ENCODE measurements around the gene PRUNE2. TPM values are rescaled to one million over a fixed set of nuclear protein-coding genes. Genes with fewer than 3 reads are reported as not detected.
"Not testable (repeated sequence)": the region's sequence is repeated elsewhere in the genome, so short reads cannot be mapped to it uniquely, and the experiment has no call there.

The PRUNE2 gene
- total RNA-seq, 2 donors from 2014 or later, result 12.1 to 90.0 TPM

- Histone ChIP-seq H3K27me3 (no peaks in the 10 kb centered on the region), H3K27ac (no peak overlapping the region), H3K36me3 (no peaks in the 10 kb centered on the region), H3K9ac (ENCODE audit: low read depth in 2 of 2, low read length in 2 of 2) (no peak overlapping the region), H3K4me3 (no peak overlapping the region), H3K4me1 (no peaks in the 10 kb centered on the region), H3K9me3 (no peaks in the 10 kb centered on the region)
- TF ChIP-seq CTCF (IDR thresholded peaks at IDR 0.05), result no peak
- intact Hi-C loops (cut with DNase I), result no loop called here
- no peak for DNase-seq
Observed at GRCh38 chr9:76743931-76744330, 162.0 kb downstream of the PRUNE2 start.

- H3K36me3 ChIP-seq; DNase-seq; H3K9me3 ChIP-seq; intact Hi-C loops (cut with DNase I); H3K4me3 ChIP-seq; H3K27me3 ChIP-seq; H3K9ac ChIP-seq (ENCODE audit: low read depth in 2 of 2, low read length in 2 of 2); H3K4me1 ChIP-seq; H3K27ac ChIP-seq: not testable (repeated sequence)
Observed at GRCh38 chr9:76742890-76743289, 163.0 kb downstream of the PRUNE2 start.

GRCh38 chr9:76741524-76741923 is 164.4 kb downstream of the PRUNE2 start:
- Histone ChIP-seq H3K4me3 (no peak overlapping the region), H3K9ac (ENCODE audit: low read depth in 2 of 2, low read length in 2 of 2) (no peak overlapping the region), H3K27me3 (no peaks in the 10 kb centered on the region), H3K27ac (no peak overlapping the region), H3K9me3 (no peaks in the 10 kb centered on the region), H3K4me1 (no peaks in the 10 kb centered on the region), H3K36me3 (no peaks in the 10 kb centered on the region)
- no peak for TF ChIP-seq CTCF (IDR thresholded peaks at IDR 0.05)
- DNase-seq, result no peak
- intact Hi-C loops (cut with DNase I), result no loop called here

- no peaks in the 10 kb centered on the region for H3K4me1 ChIP-seq
- no peak for DNase-seq
- no peak for TF ChIP-seq CTCF (IDR thresholded peaks at IDR 0.05)
- no peaks in the 10 kb centered on the region for H3K36me3 ChIP-seq
- no peak overlapping the region for H3K9ac ChIP-seq (ENCODE audit: low read depth in 2 of 2, low read length in 2 of 2)
- H3K9me3 ChIP-seq, result no peaks in the 10 kb centered on the region
- intact Hi-C loops (cut with DNase I), result no loop called here
- H3K27ac ChIP-seq, result no peak overlapping the region
- no peak overlapping the region for H3K4me3 ChIP-seq
- H3K27me3 ChIP-seq, result no peaks in the 10 kb centered on the region
Observed at GRCh38 chr9:76738402-76738801, 167.5 kb downstream of the PRUNE2 start.

- intact Hi-C loops (cut with DNase I), result no loop called here
- no peaks in the 10 kb centered on the region for H3K4me1 ChIP-seq
- DNase-seq, result no peak
- no peak for TF ChIP-seq CTCF (IDR thresholded peaks at IDR 0.05)
- H3K4me3 ChIP-seq, result no peak overlapping the region
- no peaks in the 10 kb centered on the region for H3K9me3 ChIP-seq
- H3K9ac ChIP-seq (ENCODE audit: low read depth in 2 of 2, low read length in 2 of 2), result no peak overlapping the region
- no peaks in the 10 kb centered on the region for H3K36me3 ChIP-seq
- no peaks in the 10 kb centered on the region for H3K27me3 ChIP-seq
- H3K27ac ChIP-seq, result no peak overlapping the region
Observed at GRCh38 chr9:76737154-76737902, 168.6 kb downstream of the PRUNE2 start.

GRCh38 chr9:76734716-76735115 is 171.2 kb downstream of the PRUNE2 start:
- Histone ChIP-seq H3K27me3 (no peaks in the 10 kb centered on the region), H3K4me3 (no peak overlapping the region), H3K4me1 (no peaks in the 10 kb centered on the region), H3K27ac (no peak overlapping the region), H3K9ac (ENCODE audit: low read depth in 2 of 2, low read length in 2 of 2) (no peak overlapping the region), H3K36me3 (no peaks in the 10 kb centered on the region), H3K9me3 (no peaks in the 10 kb centered on the region)
- no peak for TF ChIP-seq CTCF (IDR thresholded peaks at IDR 0.05)
- DNase-seq, result no peak
- intact Hi-C loops (cut with DNase I), result no loop called here
